Mesothelial cell of epicardium (in vitro differentiated cells): Measurements from ENCODE around the gene ABHD8. TPM values are rescaled to one million over a fixed set of nuclear protein-coding genes. Genes with fewer than 3 reads are reported as not detected.

Experiments
- DNase-seq, 2 experiments: peaks; one replicate each; pipeline ENCODE4 v3.0.0; 2021; ENCODE audit warnings: low spot score in 2 of 2; ENCODE audit not compliant: unreplicated experiment in 2 of 2
- H3K27ac Mint-ChIP-seq: 2 replicates; pipeline ENCODE4 v1.8.0; 2021; ENCODE audit warnings: mixed read lengths
- H3K27me3 Mint-ChIP-seq: 2 replicates; pipeline ENCODE4 v1.8.0; 2021; ENCODE audit warnings: low read depth, mixed read lengths
- H3K36me3 Mint-ChIP-seq: 2 replicates; pipeline ENCODE4 v1.8.0; 2021; ENCODE audit warnings: mixed read lengths
- H3K4me1 Mint-ChIP-seq: 2 replicates; pipeline ENCODE4 v1.8.0; 2021; ENCODE audit warnings: mixed read lengths
- H3K4me3 Mint-ChIP-seq: 2 replicates; pipeline ENCODE4 v1.8.0; 2021; ENCODE audit warnings: mild to moderate bottlenecking, moderate library complexity, mixed read lengths
- H3K9me3 Mint-ChIP-seq: 2 replicates; pipeline ENCODE4 v1.8.0; 2021; ENCODE audit warnings: mixed read lengths
- total RNA-seq: library from RNA; stranded (reverse); gene quantifications from 3 replicates; pipeline ENCODE4 v1.2.1, GENCODE V29; 2021
- TF ChIP-seq, protein P1 (sequence below): fragments of 200-600 bp; sonication (generic); IDR thresholded peaks from one replicate; pipeline ENCODE4 v1.5.0; 2021; ENCODE audit warnings: antibody characterized with exemption; ENCODE audit not compliant: unreplicated experiment

The ABHD8 gene
- total RNA-seq, 1 donor from 2014 or later = 26.1 TPM

DNA sequence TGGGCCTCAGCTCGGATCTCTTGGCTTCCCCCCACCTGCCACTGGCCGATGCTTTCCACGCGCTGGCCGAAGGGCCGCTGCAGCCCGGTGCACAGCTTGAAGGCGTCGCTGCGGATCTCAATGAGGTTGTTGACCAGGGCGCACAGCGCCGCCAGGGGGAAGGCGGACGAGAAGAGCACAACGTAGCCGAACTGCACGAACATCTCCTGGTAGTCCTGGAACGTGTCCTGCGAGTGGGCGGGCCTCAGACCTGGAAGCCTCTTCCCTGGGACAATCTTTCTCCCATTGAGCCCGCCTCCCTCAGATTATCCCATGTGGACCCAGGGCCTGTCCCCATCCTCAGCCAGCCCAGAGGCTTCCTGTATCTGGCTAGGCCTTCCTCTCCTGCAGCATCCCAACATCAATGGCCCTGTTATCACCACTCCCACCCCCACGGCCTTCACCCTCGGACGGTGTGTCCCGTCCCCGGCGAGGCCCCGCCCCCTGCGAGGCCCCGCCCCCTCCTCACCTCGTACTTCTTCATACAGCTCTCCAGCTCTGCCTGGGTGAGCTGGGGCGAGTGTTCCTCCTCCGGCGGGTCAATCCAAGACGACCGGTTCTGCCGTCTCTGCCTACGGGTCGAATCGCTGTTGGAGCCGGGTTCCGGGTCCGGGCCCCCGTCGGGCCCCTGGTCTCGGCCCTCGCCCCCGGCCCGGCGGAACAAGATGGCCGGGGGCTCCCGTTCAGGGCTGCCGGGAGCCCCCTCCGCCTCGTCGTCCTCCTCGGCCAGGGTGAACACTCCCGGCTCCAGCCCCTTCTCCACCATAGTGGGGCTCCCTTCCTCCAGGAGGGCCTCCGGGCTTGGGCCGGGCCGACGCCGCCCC is 24.7 kb upstream of the ABHD8 start:
- H3K4me1 Mint-ChIP-seq = peaks cover 11% of the 10 kb centered on the region
- peak overlapping the region; percentile 84 for H3K4me3 Mint-ChIP-seq
- peaks cover 9% of the 10 kb centered on the region for H3K36me3 Mint-ChIP-seq
- TF ChIP-seq, protein P1, sequence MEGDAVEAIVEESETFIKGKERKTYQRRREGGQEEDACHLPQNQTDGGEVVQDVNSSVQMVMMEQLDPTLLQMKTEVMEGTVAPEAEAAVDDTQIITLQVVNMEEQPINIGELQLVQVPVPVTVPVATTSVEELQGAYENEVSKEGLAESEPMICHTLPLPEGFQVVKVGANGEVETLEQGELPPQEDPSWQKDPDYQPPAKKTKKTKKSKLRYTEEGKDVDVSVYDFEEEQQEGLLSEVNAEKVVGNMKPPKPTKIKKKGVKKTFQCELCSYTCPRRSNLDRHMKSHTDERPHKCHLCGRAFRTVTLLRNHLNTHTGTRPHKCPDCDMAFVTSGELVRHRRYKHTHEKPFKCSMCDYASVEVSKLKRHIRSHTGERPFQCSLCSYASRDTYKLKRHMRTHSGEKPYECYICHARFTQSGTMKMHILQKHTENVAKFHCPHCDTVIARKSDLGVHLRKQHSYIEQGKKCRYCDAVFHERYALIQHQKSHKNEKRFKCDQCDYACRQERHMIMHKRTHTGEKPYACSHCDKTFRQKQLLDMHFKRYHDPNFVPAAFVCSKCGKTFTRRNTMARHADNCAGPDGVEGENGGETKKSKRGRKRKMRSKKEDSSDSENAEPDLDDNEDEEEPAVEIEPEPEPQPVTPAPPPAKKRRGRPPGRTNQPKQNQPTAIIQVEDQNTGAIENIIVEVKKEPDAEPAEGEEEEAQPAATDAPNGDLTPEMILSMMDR = peak; percentile 67
- H3K27me3 Mint-ChIP-seq = peaks cover 14% of the 10 kb centered on the region
- no peaks in the 10 kb centered on the region for H3K9me3 Mint-ChIP-seq
- H3K27ac Mint-ChIP-seq = peak overlapping the region; percentile 96
- peak; percentile 71 to 85 for DNase-seq

DNA sequence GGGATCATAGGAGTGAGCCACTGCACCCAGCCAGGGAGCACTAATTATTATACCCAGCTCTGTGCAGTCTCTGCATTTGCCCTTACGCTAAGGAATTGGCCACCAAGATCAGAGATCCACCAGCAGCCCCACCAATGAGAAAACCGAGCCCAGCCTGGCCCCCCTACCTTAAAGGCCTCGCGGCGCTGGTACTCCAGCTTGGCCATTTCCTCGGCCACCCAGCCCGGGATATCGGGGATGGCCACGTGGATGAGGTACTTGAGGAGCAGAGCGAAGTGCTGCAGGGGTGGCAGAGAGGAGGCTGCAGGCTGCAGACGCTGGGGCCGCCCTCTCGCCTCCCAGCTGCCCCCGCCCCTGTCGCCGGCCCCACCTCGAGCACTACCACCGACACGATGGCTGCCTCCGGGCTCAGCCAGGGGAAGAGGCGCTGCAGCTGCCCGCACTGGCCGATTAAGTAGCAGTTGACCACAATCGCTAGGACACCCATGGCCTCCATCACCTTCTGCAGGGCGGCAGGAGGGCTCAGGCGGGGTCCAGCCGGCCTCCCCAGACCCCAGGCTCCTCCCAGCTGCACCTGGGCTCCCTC is 23.9 kb upstream of the ABHD8 start:
- peak overlapping the region; percentile 96 for H3K27ac Mint-ChIP-seq
- peak overlapping the region; percentile 84 for H3K4me3 Mint-ChIP-seq
- TF ChIP-seq, protein P1 = no peak

DNA sequence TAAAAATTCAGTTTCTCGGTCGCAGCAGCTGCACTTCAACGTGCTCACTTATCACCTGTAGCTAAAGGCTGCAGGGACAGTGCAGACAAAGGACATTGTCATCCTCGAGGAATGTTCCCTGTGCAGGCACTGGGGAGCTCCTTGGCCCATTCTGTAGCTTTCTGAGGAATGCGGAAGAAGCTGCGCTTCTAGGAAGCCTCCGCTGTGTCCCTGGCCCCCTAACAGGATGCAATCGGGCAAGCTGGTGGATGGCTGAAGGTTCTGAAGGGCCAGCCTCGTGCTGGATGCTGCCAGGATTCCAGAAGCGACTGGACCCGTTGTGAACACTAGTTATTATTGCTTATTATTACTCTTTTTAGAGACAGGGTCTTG is 23.4 kb upstream of the ABHD8 start:
- TF ChIP-seq, protein P1 = no peak
- peaks cover 11% of the 10 kb centered on the region for H3K4me1 Mint-ChIP-seq
- peak overlapping the region; percentile 37 for H3K4me3 Mint-ChIP-seq
- no peak for DNase-seq
- no peaks in the 10 kb centered on the region for H3K9me3 Mint-ChIP-seq
- H3K27ac Mint-ChIP-seq = peak overlapping the region; percentile 43
- H3K27me3 Mint-ChIP-seq = peaks cover 14% of the 10 kb centered on the region
- H3K36me3 Mint-ChIP-seq = peaks cover 6% of the 10 kb centered on the region

More for the DNA sequence above, 23.9 kb upstream of the ABHD8 start:
- no peaks in the 10 kb centered on the region for H3K9me3 Mint-ChIP-seq
- DNase-seq = no peak
- peaks cover 6% of the 10 kb centered on the region for H3K36me3 Mint-ChIP-seq
- peaks cover 11% of the 10 kb centered on the region for H3K4me1 Mint-ChIP-seq
- H3K27me3 Mint-ChIP-seq = peaks cover 14% of the 10 kb centered on the region

DNA sequence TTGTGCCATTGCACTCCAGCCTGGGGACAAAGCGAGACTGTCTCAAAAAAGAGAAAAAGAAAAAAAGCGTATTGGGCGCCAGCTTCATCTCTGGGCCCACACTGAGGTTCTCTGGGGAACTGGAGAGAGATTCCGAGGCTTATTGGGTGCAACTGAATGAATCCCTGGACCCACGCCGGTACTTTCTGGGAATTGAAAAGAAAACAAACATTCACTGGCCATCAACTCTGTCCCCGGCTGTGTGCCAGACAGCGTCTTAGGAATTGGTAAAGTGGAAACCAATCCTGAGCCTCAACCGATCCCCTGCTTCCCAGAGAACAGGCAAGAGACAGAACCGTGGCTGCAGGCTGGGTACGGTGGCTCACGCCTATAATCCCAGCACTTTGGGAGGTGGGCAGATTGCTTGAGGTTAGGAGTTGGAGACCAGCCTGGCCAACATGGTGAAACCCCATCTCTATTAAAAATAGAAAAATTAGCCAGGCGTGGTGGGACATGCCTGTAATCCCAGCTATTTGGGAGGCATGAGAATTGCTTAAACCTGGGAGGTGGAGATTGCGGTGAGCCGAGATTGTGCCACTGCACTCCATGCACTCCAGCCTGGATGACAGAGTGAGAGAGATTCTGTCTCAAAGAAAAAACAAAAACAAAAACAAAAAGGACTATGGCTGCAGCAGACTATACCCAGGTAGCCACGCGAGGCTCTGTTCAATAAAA is 22.8 kb upstream of the ABHD8 start:
- Mint-ChIP-seq H3K9me3 (no peaks in the 10 kb centered on the region), H3K4me1 (peaks cover 11% of the 10 kb centered on the region), H3K4me3 (peak overlapping the region; percentile 10), H3K27ac (peak overlapping the region; percentile 26), H3K27me3 (peaks cover 14% of the 10 kb centered on the region), H3K36me3 (peaks cover 6% of the 10 kb centered on the region)
- TF ChIP-seq, protein P1 = no peak
- DNase-seq = no peak

DNA sequence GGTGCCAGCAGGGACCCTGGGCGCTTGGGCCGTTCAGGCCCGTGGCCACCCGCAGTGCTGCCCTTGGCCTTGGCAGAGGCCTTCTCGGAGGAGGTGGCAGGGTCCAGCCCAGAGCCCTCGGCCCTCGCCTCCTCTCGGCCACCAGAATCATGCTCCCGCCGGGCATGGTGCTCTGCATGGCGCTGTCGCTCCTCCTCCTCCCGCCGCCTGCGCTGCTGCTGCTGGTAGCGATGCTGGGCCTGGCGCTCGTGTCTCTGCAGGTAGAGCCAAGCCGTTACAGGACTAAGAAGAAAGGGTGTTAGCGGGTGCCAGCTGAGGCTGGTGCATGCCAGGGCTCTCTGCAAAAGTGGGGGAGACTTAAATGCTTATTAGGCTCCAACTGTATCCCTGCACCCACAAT is 21.9 kb upstream of the ABHD8 start:
- no peak overlapping the region for H3K4me3 Mint-ChIP-seq
- DNase-seq = no peak
- H3K27me3 Mint-ChIP-seq = peaks cover 9% of the 10 kb centered on the region
- no peaks in the 10 kb centered on the region for H3K9me3 Mint-ChIP-seq
- H3K36me3 Mint-ChIP-seq = peaks cover 2% of the 10 kb centered on the region
- H3K27ac Mint-ChIP-seq = no peak overlapping the region
- H3K4me1 Mint-ChIP-seq = peaks cover 11% of the 10 kb centered on the region
- TF ChIP-seq, protein P1 = no peak
